ENCODE data around the gene ODF4.

DNA sequence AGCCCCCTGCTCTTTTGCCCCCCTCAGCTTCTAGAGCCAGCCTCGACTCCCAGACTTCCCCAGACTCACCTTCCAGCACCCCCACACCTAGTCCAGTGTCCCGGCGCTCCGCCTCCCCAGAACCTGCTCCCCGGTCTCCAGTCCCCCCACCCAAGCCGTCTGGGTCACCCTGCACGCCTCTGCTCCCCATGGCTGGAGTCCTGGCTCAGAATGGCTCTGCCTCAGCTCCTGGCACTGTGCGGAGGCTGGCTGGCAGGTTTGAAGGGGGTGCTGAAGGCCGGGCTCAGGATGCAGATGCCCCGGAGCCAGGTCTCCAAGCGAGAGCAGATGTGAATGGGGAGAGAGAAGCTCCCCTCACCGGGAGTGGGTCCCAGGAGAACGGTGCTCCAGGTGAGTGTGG is 27.4 kb upstream of the ODF4 start:
- TF ChIP-seq, protein P1, sequence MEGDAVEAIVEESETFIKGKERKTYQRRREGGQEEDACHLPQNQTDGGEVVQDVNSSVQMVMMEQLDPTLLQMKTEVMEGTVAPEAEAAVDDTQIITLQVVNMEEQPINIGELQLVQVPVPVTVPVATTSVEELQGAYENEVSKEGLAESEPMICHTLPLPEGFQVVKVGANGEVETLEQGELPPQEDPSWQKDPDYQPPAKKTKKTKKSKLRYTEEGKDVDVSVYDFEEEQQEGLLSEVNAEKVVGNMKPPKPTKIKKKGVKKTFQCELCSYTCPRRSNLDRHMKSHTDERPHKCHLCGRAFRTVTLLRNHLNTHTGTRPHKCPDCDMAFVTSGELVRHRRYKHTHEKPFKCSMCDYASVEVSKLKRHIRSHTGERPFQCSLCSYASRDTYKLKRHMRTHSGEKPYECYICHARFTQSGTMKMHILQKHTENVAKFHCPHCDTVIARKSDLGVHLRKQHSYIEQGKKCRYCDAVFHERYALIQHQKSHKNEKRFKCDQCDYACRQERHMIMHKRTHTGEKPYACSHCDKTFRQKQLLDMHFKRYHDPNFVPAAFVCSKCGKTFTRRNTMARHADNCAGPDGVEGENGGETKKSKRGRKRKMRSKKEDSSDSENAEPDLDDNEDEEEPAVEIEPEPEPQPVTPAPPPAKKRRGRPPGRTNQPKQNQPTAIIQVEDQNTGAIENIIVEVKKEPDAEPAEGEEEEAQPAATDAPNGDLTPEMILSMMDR (IDR thresholded peaks at IDR 0.05 in 2 of 3, conservative IDR thresholded peaks at IDR 0.05 in 1 of 3; ENCODE audit: control insufficient read depth in 2 of 3, extremely low read depth in 1 of 3, insufficient read depth in 1 of 3, low read depth in 3 of 3, low read length in 3 of 3): no peak
- TF ChIP-seq MEF2B (IDR thresholded peaks at IDR 0.05; ENCODE audit: partially characterized antibody, poor library complexity, severe bottlenecking) (no peak), POLR2A (IDR thresholded peaks at IDR 0.05; ENCODE audit: low read depth, low read length) (no peak), STAT3 (IDR thresholded peaks at IDR 0.05; ENCODE audit: low read depth, low read length) (no peak), SP1 (IDR thresholded peaks at IDR 0.05; ENCODE audit: low read depth, low read length) (no peak), SPI1 (IDR thresholded peaks at IDR 0.05; ENCODE audit: borderline replicate concordance, insufficient read depth, low read depth, low read length) (no peak), POLR2AphosphoS5 (IDR thresholded peaks at IDR 0.05; ENCODE audit: low read length) (no peak)
- TF ChIP-seq, protein P2, sequence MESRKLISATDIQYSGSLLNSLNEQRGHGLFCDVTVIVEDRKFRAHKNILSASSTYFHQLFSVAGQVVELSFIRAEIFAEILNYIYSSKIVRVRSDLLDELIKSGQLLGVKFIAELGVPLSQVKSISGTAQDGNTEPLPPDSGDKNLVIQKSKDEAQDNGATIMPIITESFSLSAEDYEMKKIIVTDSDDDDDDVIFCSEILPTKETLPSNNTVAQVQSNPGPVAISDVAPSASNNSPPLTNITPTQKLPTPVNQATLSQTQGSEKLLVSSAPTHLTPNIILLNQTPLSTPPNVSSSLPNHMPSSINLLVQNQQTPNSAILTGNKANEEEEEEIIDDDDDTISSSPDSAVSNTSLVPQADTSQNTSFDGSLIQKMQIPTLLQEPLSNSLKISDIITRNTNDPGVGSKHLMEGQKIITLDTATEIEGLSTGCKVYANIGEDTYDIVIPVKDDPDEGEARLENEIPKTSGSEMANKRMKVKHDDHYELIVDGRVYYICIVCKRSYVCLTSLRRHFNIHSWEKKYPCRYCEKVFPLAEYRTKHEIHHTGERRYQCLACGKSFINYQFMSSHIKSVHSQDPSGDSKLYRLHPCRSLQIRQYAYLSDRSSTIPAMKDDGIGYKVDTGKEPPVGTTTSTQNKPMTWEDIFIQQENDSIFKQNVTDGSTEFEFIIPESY (IDR thresholded peaks at IDR 0.05): no peak
- TF ChIP-seq, protein P3, sequence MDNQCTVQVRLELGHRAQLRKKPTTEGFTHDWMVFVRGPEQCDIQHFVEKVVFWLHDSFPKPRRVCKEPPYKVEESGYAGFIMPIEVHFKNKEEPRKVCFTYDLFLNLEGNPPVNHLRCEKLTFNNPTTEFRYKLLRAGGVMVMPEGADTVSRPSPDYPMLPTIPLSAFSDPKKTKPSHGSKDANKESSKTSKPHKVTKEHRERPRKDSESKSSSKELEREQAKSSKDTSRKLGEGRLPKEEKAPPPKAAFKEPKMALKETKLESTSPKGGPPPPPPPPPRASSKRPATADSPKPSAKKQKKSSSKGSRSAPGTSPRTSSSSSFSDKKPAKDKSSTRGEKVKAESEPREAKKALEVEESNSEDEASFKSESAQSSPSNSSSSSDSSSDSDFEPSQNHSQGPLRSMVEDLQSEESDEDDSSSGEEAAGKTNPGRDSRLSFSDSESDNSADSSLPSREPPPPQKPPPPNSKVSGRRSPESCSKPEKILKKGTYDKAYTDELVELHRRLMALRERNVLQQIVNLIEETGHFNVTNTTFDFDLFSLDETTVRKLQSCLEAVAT (IDR thresholded peaks at IDR 0.05): no peak
